ENCODE measurements around the gene CD7.
A peak's percentile ranks its signal among the peaks of the same experiment; 100 is the strongest.

Gene CD7

GRCh38 chr17:82346342-82347300 is 29.2 kb upstream of the CD7 start:
- DNase-seq = no peak

- no peak for DNase-seq
Measured at GRCh38 chr17:82345151-82345976, 28.0 kb upstream of the CD7 start.

- DNase-seq = no peak
Measured at GRCh38 chr17:82344175-82344907, 26.9 kb upstream of the CD7 start.

- DNase-seq = no peak
Measured at GRCh38 chr17:82343560-82343959, 26.2 kb upstream of the CD7 start.

GRCh38 chr17:82342361-82343079 is 25.1 kb upstream of the CD7 start:
- no peak for DNase-seq

- DNase-seq = no peak
Measured at GRCh38 chr17:82339634-82340580, 22.5 kb upstream of the CD7 start.

- DNase-seq = no peak
Measured at GRCh38 chr17:82338858-82339633, 21.6 kb upstream of the CD7 start.

- DNase-seq = no peak
Measured at GRCh38 chr17:82334622-82335394, 17.4 kb upstream of the CD7 start.

- no peak for DNase-seq
Measured at GRCh38 chr17:82334204-82334621, 16.8 kb upstream of the CD7 start.

- DNase-seq = no peak
Measured at GRCh38 chr17:82333279-82334171, 16.1 kb upstream of the CD7 start, which contains the start of gene SECTM1. Gene SECTM1, minus strand, starts transcription at chr17:82333766. Its CDS starts 6,526 bp downstream, at chr17:82327240.

- no peak for DNase-seq
Measured at GRCh38 chr17:82332669-82333278, 15.4 kb upstream of the CD7 start.

GRCh38 chr17:82331345-82331939 is 14.0 kb upstream of the CD7 start:
- no peak for DNase-seq

GRCh38 chr17:82330322-82331239 is 13.2 kb upstream of the CD7 start:
- peak; percentile 23 for DNase-seq

GRCh38 chr17:82329683-82330321 is 12.4 kb upstream of the CD7 start:
- DNase-seq = no peak

- no peak for DNase-seq
Measured at GRCh38 chr17:82328994-82329507, 11.6 kb upstream of the CD7 start.

Data from NCI-H187 treated with DMSO at 0.1 percent for 48 hours (cell line).